Neutrophil (primary cell): ENCODE results near the gene NLRC4.

Experiments used
- H3K27ac ChIP-seq: fragments of 200-600 bp; sonication (generic); 2 replicates; pipeline ENCODE4 v1.5.1; 2016; ENCODE audit warnings: mild to moderate bottlenecking, moderate library complexity
- H3K27me3 ChIP-seq: fragments of 200-600 bp; sonication (generic); 2 replicates; pipeline ENCODE4 v1.6.0; 2016; ENCODE audit warnings: mild to moderate bottlenecking
- H3K36me3 ChIP-seq: fragments of 200-600 bp; sonication (generic); 2 replicates; pipeline ENCODE4 v1.5.1; 2017
- H3K4me1 ChIP-seq, 2 experiments: fragments of 200-600 bp in 1 of 2; sonication (generic) in 1 of 2; 1 replicate in 1 of 2; 2 replicates in 1 of 2; pipeline versions ENCODE4 v1.5.1 to v1.6.1; 2013 to 2016; ENCODE audit warnings: low read depth in 1 of 2, low read length in 1 of 2, mild to moderate bottlenecking in 1 of 2, moderate library complexity in 1 of 2; ENCODE audit not compliant: control insufficient read depth in 1 of 2, insufficient read depth in 1 of 2
- H3K4me3 ChIP-seq, 2 experiments: fragments of 200-600 bp in 1 of 2; sonication (generic) in 1 of 2; 1 replicate in 1 of 2; 2 replicates in 1 of 2; pipeline ENCODE4 v1.5.1; 2013 to 2016; ENCODE audit warnings: low read depth in 1 of 2, low read length in 1 of 2, mild to moderate bottlenecking in 1 of 2, moderate library complexity in 1 of 2
- H3K9me3 ChIP-seq: fragments of 200-600 bp; sonication (generic); 2 replicates; pipeline ENCODE4 v1.5.1; 2016
- TF ChIP-seq, protein P1 (sequence below): fragments of 200-600 bp; sonication (generic); IDR thresholded peaks from 2 replicates; pipeline ENCODE4 v1.5.1; 2016; ENCODE audit warnings: antibody characterized with exemption

Gene NLRC4

DNA sequence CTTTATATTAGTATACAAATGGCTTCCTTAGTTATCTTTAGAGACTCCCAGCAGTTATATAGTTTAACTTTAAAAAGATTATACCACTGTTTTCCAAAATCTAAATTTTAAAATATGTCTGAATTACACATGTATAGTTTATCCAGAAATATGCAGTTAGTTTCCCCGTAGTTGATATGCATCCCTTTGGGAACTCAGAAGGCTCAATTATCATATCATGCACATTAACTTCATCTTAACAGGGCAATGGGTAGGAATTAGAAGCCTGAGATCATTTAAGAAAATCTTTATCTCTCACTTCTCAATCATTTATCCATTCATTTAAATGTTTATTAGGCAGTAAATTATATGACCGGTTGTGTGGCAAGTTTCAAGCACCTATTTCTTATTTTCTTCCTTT, 27.2 kb downstream of the NLRC4 start:
- H3K4me1 ChIP-seq, result no peaks in the 10 kb centered on the region
- H3K4me3 ChIP-seq, result no peak overlapping the region
- no peaks in the 10 kb centered on the region for H3K9me3 ChIP-seq
- peaks cover 85% of the 10 kb centered on the region for H3K36me3 ChIP-seq
- no peaks in the 10 kb centered on the region for H3K27me3 ChIP-seq
- no peak overlapping the region for H3K27ac ChIP-seq
- TF ChIP-seq, protein P1, sequence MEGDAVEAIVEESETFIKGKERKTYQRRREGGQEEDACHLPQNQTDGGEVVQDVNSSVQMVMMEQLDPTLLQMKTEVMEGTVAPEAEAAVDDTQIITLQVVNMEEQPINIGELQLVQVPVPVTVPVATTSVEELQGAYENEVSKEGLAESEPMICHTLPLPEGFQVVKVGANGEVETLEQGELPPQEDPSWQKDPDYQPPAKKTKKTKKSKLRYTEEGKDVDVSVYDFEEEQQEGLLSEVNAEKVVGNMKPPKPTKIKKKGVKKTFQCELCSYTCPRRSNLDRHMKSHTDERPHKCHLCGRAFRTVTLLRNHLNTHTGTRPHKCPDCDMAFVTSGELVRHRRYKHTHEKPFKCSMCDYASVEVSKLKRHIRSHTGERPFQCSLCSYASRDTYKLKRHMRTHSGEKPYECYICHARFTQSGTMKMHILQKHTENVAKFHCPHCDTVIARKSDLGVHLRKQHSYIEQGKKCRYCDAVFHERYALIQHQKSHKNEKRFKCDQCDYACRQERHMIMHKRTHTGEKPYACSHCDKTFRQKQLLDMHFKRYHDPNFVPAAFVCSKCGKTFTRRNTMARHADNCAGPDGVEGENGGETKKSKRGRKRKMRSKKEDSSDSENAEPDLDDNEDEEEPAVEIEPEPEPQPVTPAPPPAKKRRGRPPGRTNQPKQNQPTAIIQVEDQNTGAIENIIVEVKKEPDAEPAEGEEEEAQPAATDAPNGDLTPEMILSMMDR, result no peak

DNA sequence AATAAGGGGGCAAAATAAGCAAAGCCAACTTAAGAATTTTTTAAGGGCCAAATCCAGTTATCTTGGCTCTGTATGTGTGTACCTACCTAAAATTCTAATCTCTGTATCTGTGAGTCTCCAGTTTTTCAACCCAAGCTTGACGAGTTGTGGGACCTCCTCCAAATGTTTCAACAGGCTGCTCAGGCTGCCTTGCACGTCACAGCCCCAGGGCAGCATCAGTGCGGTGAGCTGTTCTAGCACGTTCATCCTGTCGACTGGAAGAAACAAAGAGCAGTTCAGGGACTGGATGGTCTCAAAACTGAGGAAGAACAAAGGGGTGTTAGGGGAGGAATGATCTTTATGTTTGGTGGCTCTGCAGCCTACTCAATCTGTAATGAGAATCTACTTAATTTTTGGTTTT, 29.4 kb downstream of the NLRC4 start:
- TF ChIP-seq, protein P1, result no peak
- H3K4me3 ChIP-seq, result no peak overlapping the region
- H3K36me3 ChIP-seq, result peaks cover 98% of the 10 kb centered on the region
- H3K27me3 ChIP-seq, result no peaks in the 10 kb centered on the region
- H3K27ac ChIP-seq, result no peak overlapping the region
- no peaks in the 10 kb centered on the region for H3K4me1 ChIP-seq
- no peaks in the 10 kb centered on the region for H3K9me3 ChIP-seq

DNA sequence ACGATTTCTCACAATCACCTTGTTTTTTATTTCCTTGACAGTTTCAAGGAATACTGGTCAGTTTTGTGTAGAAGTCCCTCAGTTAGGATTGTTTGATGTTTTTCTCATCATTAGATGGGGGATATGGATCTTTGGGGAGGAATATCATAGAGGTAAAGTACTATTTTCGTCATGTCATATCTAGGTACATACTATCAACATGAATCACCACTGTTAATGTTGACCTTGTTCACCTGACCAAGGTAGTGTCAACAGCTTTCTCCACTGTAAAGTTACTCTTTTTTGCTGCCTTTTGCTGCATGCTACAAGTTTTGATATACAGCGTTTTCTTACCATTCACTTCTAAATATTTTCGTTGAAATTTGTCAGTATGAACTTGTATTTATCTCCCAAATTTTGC, 32.7 kb downstream of the NLRC4 start:
- Histone ChIP-seq H3K27me3 (no peaks in the 10 kb centered on the region), H3K36me3 (peaks cover 98% of the 10 kb centered on the region), H3K4me1 (no peaks in the 10 kb centered on the region), H3K4me3 (no peak overlapping the region), H3K9me3 (no peaks in the 10 kb centered on the region), H3K27ac (no peak overlapping the region)
- TF ChIP-seq, protein P1, result no peak

DNA sequence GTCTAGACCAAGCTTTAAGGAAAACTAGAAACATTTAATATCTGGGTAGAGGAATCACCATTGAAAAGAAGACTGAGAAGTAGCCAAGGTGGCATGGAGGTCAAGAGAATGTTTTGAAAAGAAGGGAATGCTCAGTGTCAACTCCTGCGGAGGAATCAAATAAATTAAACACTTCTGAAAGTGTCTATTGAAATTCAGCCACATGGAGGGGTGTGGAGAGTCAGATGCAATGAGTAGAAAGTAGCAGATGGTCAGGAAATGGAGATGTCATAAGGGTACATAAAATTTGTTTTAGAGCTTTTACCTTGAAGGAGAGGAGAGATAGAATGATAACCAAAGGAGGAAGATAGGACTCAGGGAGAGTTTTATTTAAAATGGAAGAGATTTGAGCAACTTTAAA, 35.1 kb downstream of the NLRC4 start:
- H3K36me3 ChIP-seq, result peaks cover 98% of the 10 kb centered on the region
- no peaks in the 10 kb centered on the region for H3K27me3 ChIP-seq
- TF ChIP-seq, protein P1, result no peak
- peak overlapping the region; percentile 43 for H3K27ac ChIP-seq
- no peak overlapping the region for H3K4me3 ChIP-seq
- no peaks in the 10 kb centered on the region for H3K9me3 ChIP-seq
- H3K4me1 ChIP-seq, result no peaks in the 10 kb centered on the region

DNA sequence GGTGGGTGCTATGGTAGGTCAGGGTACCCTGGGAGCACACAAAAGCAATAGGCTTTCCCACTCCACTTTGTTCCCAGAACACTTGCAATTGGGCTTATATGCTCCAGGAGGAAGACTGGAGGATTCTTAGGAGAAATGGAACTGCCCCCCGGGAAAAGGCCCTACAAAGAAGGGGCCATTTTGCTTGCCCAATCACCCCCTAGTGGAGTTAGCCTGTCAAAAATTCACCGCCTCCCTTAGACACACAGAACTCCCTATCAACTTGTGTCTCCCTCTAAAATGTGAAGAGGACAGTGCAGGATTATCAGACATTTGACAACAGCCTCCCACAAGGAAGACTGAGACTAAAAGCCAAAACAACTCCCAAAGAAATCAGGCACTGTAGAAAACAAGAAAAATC, 36.5 kb downstream of the NLRC4 start:
- Histone ChIP-seq H3K27ac (no peak overlapping the region), H3K27me3 (no peaks in the 10 kb centered on the region), H3K4me1 (no peaks in the 10 kb centered on the region), H3K9me3 (no peaks in the 10 kb centered on the region), H3K36me3 (peaks cover 98% of the 10 kb centered on the region), H3K4me3 (no peak overlapping the region)
- TF ChIP-seq, protein P1, result no peak

DNA sequence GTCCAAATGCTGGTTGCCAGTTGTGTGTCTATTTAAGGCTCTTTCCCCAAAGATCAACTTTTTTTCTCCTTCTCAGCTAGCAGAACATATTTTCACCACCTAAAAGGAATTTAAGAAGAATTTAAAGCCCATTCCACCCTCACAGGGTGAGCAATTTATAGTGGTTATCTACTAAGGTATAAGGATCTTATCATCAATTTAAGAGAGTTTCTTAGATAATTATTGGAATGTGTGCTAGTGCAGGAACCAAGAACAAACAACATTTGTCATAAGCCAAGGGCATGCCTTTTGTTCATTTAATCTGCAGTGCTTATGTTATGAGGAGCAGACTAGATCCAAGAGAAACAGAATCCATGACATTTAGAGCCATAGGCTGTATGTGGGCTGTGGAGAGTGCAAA, 37.2 kb downstream of the NLRC4 start:
- TF ChIP-seq, protein P1, result no peak
- no peaks in the 10 kb centered on the region for H3K9me3 ChIP-seq
- H3K4me1 ChIP-seq, result no peaks in the 10 kb centered on the region
- H3K27ac ChIP-seq, result peak overlapping the region; percentile 38
- H3K4me3 ChIP-seq, result no peak overlapping the region
- H3K36me3 ChIP-seq, result peaks cover 99% of the 10 kb centered on the region
- no peaks in the 10 kb centered on the region for H3K27me3 ChIP-seq
